H9 (cell line): ENCODE data around the gene SURF2. TPM values are rescaled to one million over a fixed set of nuclear protein-coding genes. Genes with fewer than 3 reads are reported as not detected.

Source experiments
- DNase-seq: peaks from one replicate; pipeline ENCODE4 v3.0.0-alpha.2; 2017
- H2AFZ ChIP-seq: one replicate; pipeline ENCODE4 v1.6.1; 2013; ENCODE audit warnings: mild to moderate bottlenecking, low read length, control low read depth, moderate library complexity
- H2AK5ac ChIP-seq: 2 replicates; pipeline ENCODE4 v1.6.1; 2013; ENCODE audit warnings: low read length, control low read depth, mixed read lengths; ENCODE audit not compliant: insufficient read length
- H2BK120ac ChIP-seq: one replicate; pipeline ENCODE4 v1.6.1; 2013; ENCODE audit warnings: low read depth, mild to moderate bottlenecking, low read length, control low read depth, inconsistent platforms; ENCODE audit not compliant: poor library complexity, severe bottlenecking
- H2BK12ac ChIP-seq: 2 replicates; pipeline ENCODE4 v1.6.1; 2013; ENCODE audit warnings: low read length, control low read depth, mixed read lengths, low read depth; ENCODE audit not compliant: insufficient read length
- H2BK15ac ChIP-seq: 2 replicates; pipeline ENCODE4 v1.6.1; 2013; ENCODE audit warnings: low read depth, low read length, control low read depth
- H2BK20ac ChIP-seq: one replicate; pipeline ENCODE4 v1.6.1; 2013; ENCODE audit warnings: low read depth, mild to moderate bottlenecking, low read length, control low read depth, inconsistent platforms; ENCODE audit not compliant: poor library complexity, severe bottlenecking
- H2BK5ac ChIP-seq: 2 replicates; pipeline ENCODE4 v1.6.1; 2013; ENCODE audit warnings: low read length, control low read depth, mixed read lengths; ENCODE audit not compliant: insufficient read length
- H3K14ac ChIP-seq: 2 replicates; pipeline ENCODE4 v1.6.1; 2013; ENCODE audit warnings: low read length, control low read depth; ENCODE audit not compliant: insufficient read depth
- H3K18ac ChIP-seq: 2 replicates; pipeline ENCODE4 v1.6.1; 2013; ENCODE audit warnings: low read depth, mild to moderate bottlenecking, mixed read lengths, low read length, control low read depth; ENCODE audit not compliant: insufficient read length
- H3K23ac ChIP-seq: 2 replicates; pipeline ENCODE4 v1.6.1; 2013; ENCODE audit warnings: low read length, control low read depth, mixed read lengths, low read depth; ENCODE audit not compliant: insufficient read length
- H3K23me2 ChIP-seq: 2 replicates; pipeline ENCODE4 v1.6.1; 2013; ENCODE audit warnings: low read depth, mild to moderate bottlenecking, mixed read lengths, low read length, control low read depth; ENCODE audit not compliant: insufficient read length, poor library complexity, severe bottlenecking
- H3K27ac ChIP-seq: 2 replicates; pipeline ENCODE4 v1.5.1; 2013; ENCODE audit warnings: low read length, control low read depth, mixed read lengths, low read depth; ENCODE audit not compliant: insufficient read length
- H3K27me3 ChIP-seq: 2 replicates; pipeline ENCODE4 v1.6.1; 2013; ENCODE audit warnings: low read length, control low read depth, inconsistent platforms; ENCODE audit not compliant: insufficient read depth
- H3K4ac ChIP-seq: 2 replicates; pipeline ENCODE4 v1.6.1; 2013; ENCODE audit warnings: low read depth, mild to moderate bottlenecking, control low read depth, inconsistent platforms, low read length, moderate library complexity
- H3K4me1 ChIP-seq: 2 replicates; pipeline ENCODE4 v1.6.1; 2013; ENCODE audit warnings: low read length, control low read depth, inconsistent platforms; ENCODE audit not compliant: insufficient read depth
- H3K4me2 ChIP-seq: 2 replicates; pipeline ENCODE4 v1.6.1; 2013; ENCODE audit warnings: low read length, control low read depth, mixed read lengths; ENCODE audit not compliant: insufficient read length, insufficient read depth
- H3K56ac ChIP-seq: 2 replicates; pipeline ENCODE4 v1.6.1; 2013; ENCODE audit warnings: low read depth, mild to moderate bottlenecking, mixed read lengths, low read length, control low read depth; ENCODE audit not compliant: insufficient read length
- H3K79me1 ChIP-seq: 2 replicates; pipeline ENCODE4 v1.6.1; 2013; ENCODE audit warnings: low read depth, mild to moderate bottlenecking, moderate library complexity, low read length, control low read depth, inconsistent platforms; ENCODE audit not compliant: insufficient read depth, poor library complexity, severe bottlenecking
- H3K79me2 ChIP-seq: 2 replicates; pipeline ENCODE4 v1.6.1; 2013; ENCODE audit warnings: low read length, control low read depth, inconsistent platforms; ENCODE audit not compliant: insufficient read depth
- H3K9ac ChIP-seq: 2 replicates; pipeline ENCODE4 v1.6.1; 2013; ENCODE audit warnings: low read length, control low read depth, mixed read lengths; ENCODE audit not compliant: insufficient read length; ENCODE audit errors: extremely low read depth
- H3K9me3 ChIP-seq: one replicate; pipeline ENCODE4 v1.6.1; 2013; ENCODE audit warnings: low read depth, low read length, inconsistent platforms; ENCODE audit not compliant: control insufficient read depth
- H3T11ph ChIP-seq: one replicate; pipeline ENCODE4 v1.6.1; 2013; ENCODE audit warnings: mild to moderate bottlenecking, low read length, control low read depth, inconsistent platforms
- H4K20me1 ChIP-seq: one replicate; pipeline ENCODE4 v1.6.1; 2013; ENCODE audit not compliant: control insufficient read depth, insufficient read length, insufficient read depth
- H4K5ac ChIP-seq: 2 replicates; pipeline ENCODE4 v1.6.1; 2013; ENCODE audit warnings: low read depth, mild to moderate bottlenecking, mixed read lengths, low read length, control low read depth; ENCODE audit not compliant: insufficient read length
- H4K8ac ChIP-seq: replicated peaks from 2 replicates; pipeline ENCODE4 v1.6.1; 2013; ENCODE audit warnings: low read length, control low read depth, mixed read lengths, low read depth; ENCODE audit not compliant: insufficient read length
- H4K91ac ChIP-seq: 2 replicates; pipeline ENCODE4 v1.6.1; 2013; ENCODE audit warnings: low read depth, mild to moderate bottlenecking, moderate library complexity, mixed read lengths, low read length, control low read depth; ENCODE audit not compliant: insufficient read length
- H3K27ac Mint-ChIP-seq, 3 experiments: 2 replicates in 2 of 3; 3 replicates in 1 of 3; pipeline ENCODE4 v1.8.0; 2020 to 2021; ENCODE audit warnings: mixed read lengths in 3 of 3, mild to moderate bottlenecking in 1 of 3, moderate library complexity in 1 of 3
- H3K27me3 Mint-ChIP-seq: 2 replicates; pipeline ENCODE4 v1.8.0; 2021; ENCODE audit warnings: low read depth, mild to moderate bottlenecking, moderate library complexity, mixed read lengths
- H3K36me3 Mint-ChIP-seq, 3 experiments: 2 replicates in 2 of 3; 3 replicates in 1 of 3; pipeline ENCODE4 v1.8.0; 2020 to 2021; ENCODE audit warnings: low read depth in 3 of 3, mixed read lengths in 3 of 3; ENCODE audit not compliant: insufficient read depth in 1 of 3
- H3K4me1 Mint-ChIP-seq, 2 experiments: 2 replicates each; pipeline ENCODE4 v1.8.0; 2020; ENCODE audit warnings: mixed read lengths in 2 of 2
- H3K4me3 Mint-ChIP-seq, 2 experiments: 2 replicates in 1 of 2; 3 replicates in 1 of 2; pipeline ENCODE4 v1.8.0; 2020 to 2021; ENCODE audit warnings: mild to moderate bottlenecking in 2 of 2, mixed read lengths in 2 of 2, moderate library complexity in 1 of 2
- H3K9me3 Mint-ChIP-seq, 2 experiments: 2 replicates in 1 of 2; 3 replicates in 1 of 2; pipeline ENCODE4 v1.8.0; 2020; ENCODE audit warnings: mild to moderate bottlenecking in 2 of 2, mixed read lengths in 2 of 2, moderate library complexity in 1 of 2
- WGBS: extraction: QIAGEN DNeasy Blood & Tissue Kit; methylation state at CpG from one replicate; pipeline ENCODE4 v1.1.7; 2013; ENCODE audit warnings: missing lambda C conversion rate, low lambda C conversion rate, mixed read lengths; ENCODE audit not compliant: insufficient read length; ENCODE audit errors: extremely low coverage; 5-methylcytosine and 5-hydroxymethylcytosine counted together
- total RNA-seq: library from RNA; stranded (reverse); gene quantifications from 2 replicates; pipeline ENCODE4 v1.2.1, GENCODE V29; 2021
- TF ChIP-seq, protein P1 (sequence below): fragments of 200-600 bp; sonication (generic); conservative IDR thresholded peaks from 3 replicates; pipeline ENCODE4 v1.8.0; 2021; ENCODE audit warnings: antibody characterized with exemption, mild to moderate bottlenecking

The SURF2 gene
- total RNA-seq, 1 experiment from 2014 or later: 44.4 TPM

- Mint-ChIP-seq H3K4me1 (peaks cover 18 to 22% of the 10 kb centered on the region in 2 experiments), H3K4me3 (peak overlapping the region; percentile 98; a peak in 4 of 5 replicates), H3K9me3 (peaks cover 6 to 9% of the 10 kb centered on the region in 2 experiments), H3K36me3 (peaks cover 34 to 67% (median 56%) of the 10 kb centered on the region in 3 experiments), H3K27me3 (no peaks in the 10 kb centered on the region; the same call in none of the 2 replicates), H3K27ac (peak overlapping the region in 1 of 3 experiments; percentile 85; a peak in 1 of 7 replicates)
- peak; percentile 27 for DNase-seq
- Histone ChIP-seq H3K79me1 (no peaks in the 10 kb centered on the region), H4K20me1 (no peaks in the 10 kb centered on the region), H3T11ph (no peak overlapping the region), H4K8ac (no peak overlapping the region), H2AK5ac (no peak overlapping the region), H2BK120ac (no peak overlapping the region), H2BK12ac (no peak overlapping the region), H3K9ac (no peak overlapping the region), H3K23ac (no peak overlapping the region), H3K14ac (no peak overlapping the region), H4K91ac (no peak overlapping the region), H2BK15ac (no peak overlapping the region), H3K4ac (no peak overlapping the region), H2BK5ac (no peak overlapping the region), H3K79me2 (peaks cover 3% of the 10 kb centered on the region; the same call in 1 of the 2 replicates), H4K5ac (no peak overlapping the region), H3K4me2 (no peak overlapping the region), H3K23me2 (peaks cover 3% of the 10 kb centered on the region), H3K9me3 (no peaks in the 10 kb centered on the region), H2AFZ (no peak overlapping the region), H3K56ac (no peak overlapping the region), H3K18ac (no peak overlapping the region), H3K4me1 (no peaks in the 10 kb centered on the region), H3K27ac (no peak overlapping the region), H2BK20ac (no peak overlapping the region), H3K27me3 (no peaks in the 10 kb centered on the region)
- WGBS: no CpG with 5 or more reads among the region's 10 CpGs
- TF ChIP-seq, protein P1, sequence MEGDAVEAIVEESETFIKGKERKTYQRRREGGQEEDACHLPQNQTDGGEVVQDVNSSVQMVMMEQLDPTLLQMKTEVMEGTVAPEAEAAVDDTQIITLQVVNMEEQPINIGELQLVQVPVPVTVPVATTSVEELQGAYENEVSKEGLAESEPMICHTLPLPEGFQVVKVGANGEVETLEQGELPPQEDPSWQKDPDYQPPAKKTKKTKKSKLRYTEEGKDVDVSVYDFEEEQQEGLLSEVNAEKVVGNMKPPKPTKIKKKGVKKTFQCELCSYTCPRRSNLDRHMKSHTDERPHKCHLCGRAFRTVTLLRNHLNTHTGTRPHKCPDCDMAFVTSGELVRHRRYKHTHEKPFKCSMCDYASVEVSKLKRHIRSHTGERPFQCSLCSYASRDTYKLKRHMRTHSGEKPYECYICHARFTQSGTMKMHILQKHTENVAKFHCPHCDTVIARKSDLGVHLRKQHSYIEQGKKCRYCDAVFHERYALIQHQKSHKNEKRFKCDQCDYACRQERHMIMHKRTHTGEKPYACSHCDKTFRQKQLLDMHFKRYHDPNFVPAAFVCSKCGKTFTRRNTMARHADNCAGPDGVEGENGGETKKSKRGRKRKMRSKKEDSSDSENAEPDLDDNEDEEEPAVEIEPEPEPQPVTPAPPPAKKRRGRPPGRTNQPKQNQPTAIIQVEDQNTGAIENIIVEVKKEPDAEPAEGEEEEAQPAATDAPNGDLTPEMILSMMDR: no peak; the same call in 2 of the 3 replicates
These were observed 22.8 kb upstream of the SURF2 start for GRCh38 chr9:133333566-133333965.
